Right forelimb (tissue), 1 donor: ENCODE measurements around the gene UGT1A9.

Experiments used
- DNase-seq: peaks from one replicate; pipeline ENCODE4 v3.0.0-alpha.2; 2018

Gene UGT1A9

GRCh38 chr2:233764264-233764663 is 92.6 kb downstream of the UGT1A9 start:
- DNase-seq = no peak

GRCh38 chr2:233764761-233765160 is 93.1 kb downstream of the UGT1A9 start:
- DNase-seq = no peak

- no peak for DNase-seq
These were observed 94.7 kb downstream of the UGT1A9 start for GRCh38 chr2:233766416-233766815.

GRCh38 chr2:233768076-233768475 is 96.4 kb downstream of the UGT1A9 start:
- DNase-seq = no peak

- no peak for DNase-seq
These were observed 97.6 kb downstream of the UGT1A9 start for GRCh38 chr2:233769260-233769659.

GRCh38 chr2:233772153-233772552 is 100.5 kb downstream of the UGT1A9 start:
- no peak for DNase-seq

- DNase-seq = no peak
These were observed 100.9 kb downstream of the UGT1A9 start for GRCh38 chr2:233772583-233772982.

- DNase-seq = no peak
These were observed 102.2 kb downstream of the UGT1A9 start for GRCh38 chr2:233773854-233774253.

- no peak for DNase-seq
These were observed 103.7 kb downstream of the UGT1A9 start for GRCh38 chr2:233775414-233775813.

- no peak for DNase-seq
These were observed 106.3 kb downstream of the UGT1A9 start, which contains the start of gene MROH2A for GRCh38 chr2:233778030-233778429. MROH2A (plus strand) TSS chr2:233778330; CDS start chr2:233779359, 1,029 bp downstream.

- no peak for DNase-seq
These were observed 108.0 kb downstream of the UGT1A9 start for GRCh38 chr2:233779722-233780121.

- no peak for DNase-seq
These were observed 109.1 kb downstream of the UGT1A9 start for GRCh38 chr2:233780771-233781170.

- no peak for DNase-seq
These were observed 117.9 kb downstream of the UGT1A9 start for GRCh38 chr2:233789554-233789953.

- DNase-seq = no peak
These were observed 119.6 kb downstream of the UGT1A9 start for GRCh38 chr2:233791151-233791882.

GRCh38 chr2:233791883-233792329 is 120.2 kb downstream of the UGT1A9 start:
- no peak for DNase-seq

- DNase-seq = no peak
These were observed 121.0 kb downstream of the UGT1A9 start for GRCh38 chr2:233792720-233793119.

- no peak for DNase-seq
These were observed 121.9 kb downstream of the UGT1A9 start for GRCh38 chr2:233793465-233794127.

- no peak for DNase-seq
These were observed 122.5 kb downstream of the UGT1A9 start for GRCh38 chr2:233794128-233794658.

- no peak for DNase-seq
These were observed 124.1 kb downstream of the UGT1A9 start for GRCh38 chr2:233795735-233796171.

GRCh38 chr2:233796254-233796653 is 124.6 kb downstream of the UGT1A9 start:
- DNase-seq = no peak

GRCh38 chr2:233798335-233799086 is 126.8 kb downstream of the UGT1A9 start:
- no peak for DNase-seq

- DNase-seq = peak; percentile 21
These were observed 127.5 kb downstream of the UGT1A9 start for GRCh38 chr2:233799087-233799665.

GRCh38 chr2:233799716-233800115 is 128.0 kb downstream of the UGT1A9 start:
- DNase-seq = peak; percentile 26
